Psoas muscle (tissue), 8 donors: ENCODE results near the gene GSPT1. TPM values are rescaled to one million over a fixed set of nuclear protein-coding genes. Genes with fewer than 3 reads are reported as not detected.
"Not testable (repeated sequence)": the region's sequence is repeated elsewhere in the genome, so short reads cannot be mapped to it uniquely, and the experiment has no call there.

Experiments used
- ATAC-seq, 4 donors: fragments of 200-7000 bp; cut with Tn5 transposase; one replicate each; pipeline ENCODE4 v1.9.1; 2020; ENCODE audit warnings: moderate library complexity in 3 of 4, mild to moderate bottlenecking in 2 of 4
- DNase-seq, 2 donors: peaks; one replicate each; pipeline ENCODE4 v3.0.0-alpha.2; 2020
- H3K27ac ChIP-seq: fragments of 200-600 bp; one replicate; pipeline ENCODE4 v1.8.0; 2022
- H3K27me3 ChIP-seq, 3 donors: fragments of 200-600 bp in 1 of 3; one replicate each; pipeline versions ENCODE4 v1.6.1 to v1.8.0; 2013 to 2022; ENCODE audit warnings: low read length in 2 of 3, mild to moderate bottlenecking in 2 of 3, moderate library complexity in 1 of 3; ENCODE audit not compliant: insufficient read depth in 3 of 3
- H3K36me3 ChIP-seq, 2 donors: fragments of 200-600 bp in 1 of 2; one replicate each; pipeline versions ENCODE4 v1.6.1 to v1.8.0; 2013 to 2022; ENCODE audit warnings: low read depth in 1 of 2, mild to moderate bottlenecking in 1 of 2, moderate library complexity in 1 of 2; ENCODE audit not compliant: insufficient read depth in 1 of 2
- H3K4me1 ChIP-seq: fragments of 200-600 bp; one replicate; pipeline ENCODE4 v1.8.0; 2022
- H3K4me3 ChIP-seq: fragments of 200-600 bp; one replicate; pipeline ENCODE4 v1.8.0; 2022; ENCODE audit warnings: mild to moderate bottlenecking
- H3K9me3 ChIP-seq: fragments of 200-600 bp; one replicate; pipeline ENCODE4 v1.8.0; 2022
- WGBS, 3 donors: extraction: QIAGEN DNeasy Blood & Tissue Kit; methylation state at CpG; one replicate each; pipeline versions ENCODE4 v1.1.6 to v1.1.7; 2013; 5-methylcytosine and 5-hydroxymethylcytosine counted together
- intact Hi-C, 2 donors: fragments of 100-400 bp; cut with DNase I; formaldehyde crosslinking; loops; one replicate each; pipeline versions ENCODE4 v1.11.0 to v1.14.2; 2022
- polyA plus RNA-seq, 3 donors: library from polyadenylated mRNA; stranded (reverse); fragments of 200-250 nt; gene quantifications; one replicate each; pipeline ENCODE4 v1.2.3, GENCODE V29; 2013
- total RNA-seq, 4 donors: library from RNA; stranded (reverse); fragmentation: NEBNext Ultra II Directional in 2 of 4; extraction: Animal tissue kit (Norgen Biotek cat#: 25700) in 2 of 4; gene quantifications; one replicate each; pipeline versions ENCODE4 v1.2.1 to v1.2.4, GENCODE V29; 2021 to 2023
- TF ChIP-seq, protein P1 (sequence below): fragments of 200-600 bp; IDR thresholded peaks from one replicate; pipeline ENCODE4 v1.8.0; 2022; ENCODE audit warnings: antibody characterized with exemption
- donor health status: healthy with polysubstance abuse.
- donor health status: DM: no; HTN: no; CAD: no; lungs with moderate emphysema.
- donor health status: Bipolar disorder and iron deficiency.
- donor health status: healthy.
- donor health status: DM: yes; HTN: yes; CAD: no.
- donor health status: DM: no; HTN: no; CAD: no.
- donor health status: DM: no; HTN: no; CAD: no.
- donor health status: DM: yes; HTN: yes; CAD: no.

GSPT1 gene
- total and polyA plus RNA-seq, 7 donors, result 89.2 to 259 (median 184) TPM

DNA sequence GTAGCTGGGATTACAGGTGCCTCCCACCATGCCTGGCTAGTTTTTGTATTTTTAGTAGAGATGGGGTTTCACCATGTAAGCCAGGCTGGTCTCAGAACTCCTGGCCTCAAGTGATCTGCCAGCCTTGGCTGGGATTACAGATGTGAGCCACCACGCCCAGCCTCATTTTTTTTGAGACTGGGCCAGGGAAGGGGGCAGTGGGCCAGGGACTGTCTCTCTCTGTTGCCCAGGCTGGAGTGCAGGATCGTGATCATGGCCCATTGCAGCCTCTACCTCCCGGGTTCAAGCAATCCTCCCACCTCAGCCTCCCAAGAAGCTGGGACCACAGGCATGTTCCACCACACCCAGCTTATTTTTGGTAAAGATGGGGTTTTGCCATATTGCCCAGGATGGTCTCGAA, 80.4 kb downstream of the GSPT1 start:
- TF ChIP-seq, protein P1, sequence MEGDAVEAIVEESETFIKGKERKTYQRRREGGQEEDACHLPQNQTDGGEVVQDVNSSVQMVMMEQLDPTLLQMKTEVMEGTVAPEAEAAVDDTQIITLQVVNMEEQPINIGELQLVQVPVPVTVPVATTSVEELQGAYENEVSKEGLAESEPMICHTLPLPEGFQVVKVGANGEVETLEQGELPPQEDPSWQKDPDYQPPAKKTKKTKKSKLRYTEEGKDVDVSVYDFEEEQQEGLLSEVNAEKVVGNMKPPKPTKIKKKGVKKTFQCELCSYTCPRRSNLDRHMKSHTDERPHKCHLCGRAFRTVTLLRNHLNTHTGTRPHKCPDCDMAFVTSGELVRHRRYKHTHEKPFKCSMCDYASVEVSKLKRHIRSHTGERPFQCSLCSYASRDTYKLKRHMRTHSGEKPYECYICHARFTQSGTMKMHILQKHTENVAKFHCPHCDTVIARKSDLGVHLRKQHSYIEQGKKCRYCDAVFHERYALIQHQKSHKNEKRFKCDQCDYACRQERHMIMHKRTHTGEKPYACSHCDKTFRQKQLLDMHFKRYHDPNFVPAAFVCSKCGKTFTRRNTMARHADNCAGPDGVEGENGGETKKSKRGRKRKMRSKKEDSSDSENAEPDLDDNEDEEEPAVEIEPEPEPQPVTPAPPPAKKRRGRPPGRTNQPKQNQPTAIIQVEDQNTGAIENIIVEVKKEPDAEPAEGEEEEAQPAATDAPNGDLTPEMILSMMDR, result no peak
- peak overlapping the region; percentile 83 for H3K27ac ChIP-seq

GRCh38 chr16:11833951-11834695, 81.6 kb downstream of the GSPT1 start:
- 41 to 55% (median 42%) methylated on average over 6 of the region's 6 CpGs for WGBS, 3 donors
- TF ChIP-seq, protein P1, result no peak
- Histone ChIP-seq H3K4me1 (peaks cover 11% of the 10 kb centered on the region), H3K9me3 (no peaks in the 10 kb centered on the region), H3K27me3 (no peaks in the 10 kb centered on the region), H3K4me3 (peak overlapping the region; percentile 23), H3K36me3 (peaks cover 8 to 31% of the 10 kb centered on the region in 2 donors), H3K27ac (peak overlapping the region; percentile 83)
- ATAC-seq (peak; percentile 91 to 94 (median 92)), DNase-seq (peak in 1 of 2 donors; percentile 69)
- intact Hi-C loops, result no loop called here

More for the DNA sequence above, 80.4 kb downstream of the GSPT1 start:
- DNase-seq (no peak), ATAC-seq (peak; percentile 6 to 30 (median 18))
- H3K4me1 ChIP-seq, result peaks cover 11% of the 10 kb centered on the region
- no peaks in the 10 kb centered on the region for H3K9me3 ChIP-seq
- H3K36me3 ChIP-seq, result peaks cover 12 to 43% of the 10 kb centered on the region in 2 donors
- 52 to 71% (median 58%) methylated on average over 4 of the region's 4 CpGs for WGBS, 3 donors
- no peak overlapping the region for H3K4me3 ChIP-seq
- no peaks in the 10 kb centered on the region for H3K27me3 ChIP-seq
- intact Hi-C loops, result loop anchor here in 1 of 2 donors (5.0 kb wide), 1 partner anchor 38 kb away; the partner anchor contains the start of gene ZC3H7A

- TF ChIP-seq, protein P1, result no peak
- no peak for DNase-seq
- intact Hi-C loops, result no loop called here
- Histone ChIP-seq H3K27ac (no peak overlapping the region), H3K36me3 (no peaks in the 10 kb centered on the region), H3K4me3 (no peak overlapping the region), H3K4me1 (peaks cover 10% of the 10 kb centered on the region), H3K9me3 (no peaks in the 10 kb centered on the region), H3K27me3 (no peaks in the 10 kb centered on the region)
- ATAC-seq, result no peak
- 72 to 87% (median 80%) methylated on average over 5 of the region's 5 CpGs for WGBS, 3 donors
Measured at GRCh38 chr16:11828696-11829095, 87.1 kb downstream of the GSPT1 start.

GRCh38 chr16:11825520-11826165, 90.1 kb downstream of the GSPT1 start:
- H3K27me3 ChIP-seq, H3K4me1 ChIP-seq, H3K9me3 ChIP-seq, H3K4me3 ChIP-seq, H3K36me3 ChIP-seq, intact Hi-C loops, H3K27ac ChIP-seq, DNase-seq, ATAC-seq: not testable (repeated sequence)
- 90 to 96% (median 93%) methylated on average over 13 of the region's 13 CpGs for WGBS, 3 donors

- TF ChIP-seq, protein P1, result no peak
- DNase-seq, result peak; percentile 42 to 78
- ATAC-seq, result peak; percentile 81 to 87 (median 84)
- no peaks in the 10 kb centered on the region for H3K9me3 ChIP-seq
- 5 to 23% (median 11%) methylated on average over 5 of the region's 5 CpGs for WGBS, 3 donors
- no peak overlapping the region for H3K4me3 ChIP-seq
- H3K27me3 ChIP-seq, result no peaks in the 10 kb centered on the region
- intact Hi-C loops, result loop anchor here in 1 of 2 donors (5.0 kb wide), 1 partner anchor 427 kb away; no protein-coding TSS in a partner anchor
- no peaks in the 10 kb centered on the region for H3K36me3 ChIP-seq
- no peak overlapping the region for H3K27ac ChIP-seq
- H3K4me1 ChIP-seq, result peaks cover 10% of the 10 kb centered on the region
Measured at GRCh38 chr16:11824362-11824761, 91.4 kb downstream of the GSPT1 start.

DNA sequence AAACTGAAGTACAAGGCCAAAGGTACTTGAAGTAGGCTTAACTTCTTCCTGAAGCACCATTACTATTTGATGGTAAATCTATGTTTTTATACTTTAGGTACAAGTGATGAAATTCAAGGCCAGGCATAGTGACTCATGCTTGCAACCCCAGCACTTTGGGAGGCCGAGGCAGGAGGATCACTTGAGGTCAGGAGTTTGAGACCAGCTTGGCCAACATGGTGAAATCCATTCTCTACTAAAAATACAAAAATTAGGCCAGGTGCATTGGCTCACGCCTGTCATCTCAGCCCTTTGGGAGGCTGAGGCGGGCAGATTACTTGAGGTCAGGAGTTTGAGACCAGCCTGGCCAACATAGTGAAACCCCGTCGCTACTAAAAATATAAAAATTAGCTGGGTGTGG, 92.1 kb downstream of the GSPT1 start:
- H3K4me1 ChIP-seq, H3K4me3 ChIP-seq, H3K36me3 ChIP-seq, H3K27me3 ChIP-seq, ATAC-seq, H3K9me3 ChIP-seq, H3K27ac ChIP-seq, DNase-seq: not testable (repeated sequence)
- intact Hi-C loops, result loop anchor here in 1 of 2 donors (5.0 kb wide), 1 partner anchor 426 kb away; no protein-coding TSS in a partner anchor
- WGBS, 3 donors, result 89 to 93% (median 92%) methylated on average over 5 of the region's 5 CpGs
